Gastrocnemius medialis (tissue), 4 donors: ENCODE results near the gene ACCSL. TPM values are rescaled to one million over a fixed set of nuclear protein-coding genes. Genes with fewer than 3 reads are reported as not detected.

ENCODE experiments used
- ATAC-seq, 2 donors: fragments of 150-250 bp; one replicate each; pipeline ENCODE4 v1.9.1; 2016
- DNase-seq, 2 donors: peaks; one replicate each; pipeline ENCODE4 v3.0.0-alpha.2; 2019
- H3K27ac ChIP-seq, 4 donors: fragments of 200-600 bp; sonication (generic); 1 replicate in 1 of 4; 2 replicates in 3 of 4; pipeline ENCODE4 v1.5.1; 2016 to 2018; ENCODE audit warnings: mild to moderate bottlenecking in 2 of 4, moderate library complexity in 1 of 4
- H3K27me3 ChIP-seq, 3 donors: fragments of 200-600 bp; sonication (generic) in 2 of 3; 1 replicate in 1 of 3; 2 replicates in 2 of 3; pipeline versions ENCODE4 v1.5.1 to v1.6.0; 2016 to 2019; ENCODE audit warnings: mild to moderate bottlenecking in 1 of 3, moderate library complexity in 1 of 3
- H3K36me3 ChIP-seq, 2 donors: fragments of 200-600 bp; sonication (generic) in 1 of 2; one replicate each; pipeline ENCODE4 v1.5.1; 2017 to 2018
- H3K4me1 ChIP-seq, 2 donors: fragments of 200-600 bp; sonication (generic) in 1 of 2; one replicate each; pipeline ENCODE4 v1.5.1; 2016 to 2017; ENCODE audit warnings: mild to moderate bottlenecking in 2 of 2
- H3K4me3 ChIP-seq, 4 donors: fragments of 200-600 bp; sonication (generic) in 3 of 4; 1 replicate in 1 of 4; 2 replicates in 3 of 4; pipeline ENCODE4 v1.5.1; 2016 to 2019; ENCODE audit warnings: mild to moderate bottlenecking in 2 of 4
- H3K9me3 ChIP-seq, 3 donors: fragments of 200-600 bp; sonication (generic) in 2 of 3; 1 replicate in 1 of 3; 2 replicates in 2 of 3; pipeline ENCODE4 v1.5.1; 2016 to 2019
- CTCF ChIP-seq, 5 experiments: fragments of 450-650 bp in 3 of 5; fragments of 200-600 bp in 2 of 5; sonication (generic) in 2 of 5; IDR thresholded peaks in 4 of 5; conservative IDR thresholded peaks in 1 of 5; 1 replicate in 4 of 5; 2 replicates in 1 of 5; pipeline ENCODE4 v1.5.1; 2016 to 2019; ENCODE audit warnings: antibody characterized with exemption in 5 of 5, mild to moderate bottlenecking in 3 of 5, moderate library complexity in 3 of 5
- POLR2A ChIP-seq, 2 donors: fragments of 450-650 bp; IDR thresholded peaks; one replicate each; pipeline ENCODE4 v1.6.1; 2017; ENCODE audit warnings: antibody characterized with exemption in 2 of 2, mild to moderate bottlenecking in 2 of 2, moderate library complexity in 2 of 2
- in situ Hi-C, 4 donors: fragments of 200-750 bp; cut with MboI; loops; one replicate each; pipeline versions ENCODE4 v1.15.0 to v1.8.0; 2017; ENCODE audit warnings: low sequenced_read_pairs in 4 of 4
- intact Hi-C: fragments of 100-400 bp; cut with DNase I; formaldehyde crosslinking; loops from one replicate; pipeline ENCODE4 v1.15.1; 2023; ENCODE audit warnings: low total_unique reads
- total RNA-seq, 4 donors: library from RNA; depleted of rRNA; stranded (reverse); fragments of >200 nt; gene quantifications; one replicate each; pipeline versions ENCODE4 v1.1.0 to v1.2.3, GENCODE V29; 2016

Gene ACCSL
- total RNA-seq, 4 donors from 2014 or later, result not detected

GRCh38 chr11:44067266-44067665 is 19.5 kb downstream of the ACCSL start:
- Histone ChIP-seq H3K36me3 (peaks cover 0 to 16% of the 10 kb centered on the region in 2 donors), H3K27ac (no peak overlapping the region), H3K9me3 (no peaks in the 10 kb centered on the region), H3K27me3 (no peaks in the 10 kb centered on the region), H3K4me1 (peaks cover 5 to 7% of the 10 kb centered on the region in 2 donors), H3K4me3 (no peak overlapping the region)
- intact Hi-C loops (no loop called here), in situ Hi-C loops (loop anchor here in 1 of 4 donors (25.0 kb wide), 1 partner anchor 105 kb away; no protein-coding TSS in a partner anchor)
- ATAC-seq, result no peak
- TF ChIP-seq CTCF (IDR thresholded peaks at IDR 0.05 in 4 of 5, conservative IDR thresholded peaks at IDR 0.05 in 1 of 5) (no peak), POLR2A (IDR thresholded peaks at IDR 0.05) (no peak)
- DNase-seq, result no peak

- peaks cover 0 to 16% of the 10 kb centered on the region in 2 donors for H3K36me3 ChIP-seq
- intact Hi-C loops (no loop called here), in situ Hi-C loops (loop anchor here in 1 of 4 donors (25.0 kb wide), 1 partner anchor 106 kb away; no protein-coding TSS in a partner anchor)
- peaks cover 5 to 7% of the 10 kb centered on the region in 2 donors for H3K4me1 ChIP-seq
- H3K9me3 ChIP-seq, result no peaks in the 10 kb centered on the region
- TF ChIP-seq POLR2A (IDR thresholded peaks at IDR 0.05) (no peak), CTCF (IDR thresholded peaks at IDR 0.05 in 4 of 5, conservative IDR thresholded peaks at IDR 0.05 in 1 of 5) (no peak)
- no peak overlapping the region for H3K27ac ChIP-seq
- ATAC-seq, result no peak
- DNase-seq, result no peak
- H3K4me3 ChIP-seq, result no peak overlapping the region
- H3K27me3 ChIP-seq, result no peaks in the 10 kb centered on the region
These were observed 20.4 kb downstream of the ACCSL start for GRCh38 chr11:44068180-44068579.

- TF ChIP-seq POLR2A (IDR thresholded peaks at IDR 0.05) (no peak), CTCF (IDR thresholded peaks at IDR 0.05 in 4 of 5, conservative IDR thresholded peaks at IDR 0.05 in 1 of 5) (no peak)
- in situ Hi-C loops, result loop anchor here in 1 of 4 donors (25.0 kb wide), 1 partner anchor 109 kb away; no protein-coding TSS in a partner anchor
- H3K4me1 ChIP-seq, result peaks cover 5 to 7% of the 10 kb centered on the region in 2 donors
- H3K36me3 ChIP-seq, result peaks cover 0 to 16% of the 10 kb centered on the region in 2 donors
- intact Hi-C loops, result no loop called here
- H3K27ac ChIP-seq, result no peak overlapping the region
- DNase-seq, result no peak
- no peak for ATAC-seq
- H3K4me3 ChIP-seq, result no peak overlapping the region
- no peaks in the 10 kb centered on the region for H3K27me3 ChIP-seq
- no peaks in the 10 kb centered on the region for H3K9me3 ChIP-seq
These were observed 23.4 kb downstream of the ACCSL start for GRCh38 chr11:44071157-44071556.

- peaks cover 0 to 12% of the 10 kb centered on the region in 2 donors for H3K36me3 ChIP-seq
- no peak for ATAC-seq
- intact Hi-C loops, result no loop called here
These were observed 25.2 kb downstream of the ACCSL start for GRCh38 chr11:44072757-44073658.

More at GRCh38 chr11:44072757-44073658, 25.2 kb downstream of the ACCSL start:
- in situ Hi-C loops, result loop anchor here in 1 of 4 donors (25.0 kb wide), 1 partner anchor 111 kb away; no protein-coding TSS in a partner anchor
- H3K9me3 ChIP-seq, result no peaks in the 10 kb centered on the region
- no peak overlapping the region for H3K4me3 ChIP-seq
- H3K27ac ChIP-seq, result no peak overlapping the region
- no peaks in the 10 kb centered on the region for H3K27me3 ChIP-seq
- H3K4me1 ChIP-seq, result no peaks in the 10 kb centered on the region
- TF ChIP-seq CTCF (IDR thresholded peaks at IDR 0.05 in 4 of 5, conservative IDR thresholded peaks at IDR 0.05 in 1 of 5) (no peak), POLR2A (IDR thresholded peaks at IDR 0.05) (no peak)
- DNase-seq, result no peak
